Daoy (cell line): ENCODE measurements around the gene EN1. TPM values are rescaled to one million over a fixed set of nuclear protein-coding genes. Genes with fewer than 3 reads are reported as not detected.

Experiments used
- DNase-seq: peaks from one replicate; pipeline ENCODE4 v3.0.0-alpha.2; 2015; ENCODE audit warnings: low read depth
- total RNA-seq: library from RNA; depleted of rRNA; stranded (reverse); fragments of >200 nt; shearing (Covaris generic); gene quantifications from 2 replicates; pipeline ENCODE4 v1.2.3, GENCODE V29; 2014

Gene EN1
- total RNA-seq, 1 experiment from 2014 or later, result 1.8 TPM

GRCh38 chr2:118822572-118822971, 24.9 kb downstream of the EN1 start:
- no peak for DNase-seq

- no peak for DNase-seq
These were observed 25.4 kb downstream of the EN1 start for GRCh38 chr2:118822015-118822414.

DNA sequence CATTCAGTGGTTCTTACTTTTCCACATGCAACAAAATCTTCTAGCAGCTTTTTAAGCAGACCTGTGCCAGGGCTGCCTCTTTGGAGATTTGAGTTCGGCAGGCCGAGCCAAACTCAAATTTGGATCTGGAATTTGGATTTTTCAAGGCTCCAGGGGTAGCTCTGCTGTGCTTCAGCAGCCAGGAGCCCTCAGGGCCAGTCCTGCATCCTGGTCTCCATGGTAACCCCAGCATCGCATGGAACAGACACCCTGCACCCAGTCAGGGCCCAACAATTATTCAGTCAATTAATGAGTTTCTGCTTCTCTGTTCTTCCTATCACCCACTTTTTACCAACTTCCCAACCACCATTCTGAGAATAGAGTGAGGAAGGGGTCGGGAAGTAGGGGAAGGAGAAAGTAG, 30.0 kb downstream of the EN1 start:
- DNase-seq, result no peak

- no peak for DNase-seq
These were observed 30.8 kb downstream of the EN1 start for GRCh38 chr2:118816669-118817068.

DNA sequence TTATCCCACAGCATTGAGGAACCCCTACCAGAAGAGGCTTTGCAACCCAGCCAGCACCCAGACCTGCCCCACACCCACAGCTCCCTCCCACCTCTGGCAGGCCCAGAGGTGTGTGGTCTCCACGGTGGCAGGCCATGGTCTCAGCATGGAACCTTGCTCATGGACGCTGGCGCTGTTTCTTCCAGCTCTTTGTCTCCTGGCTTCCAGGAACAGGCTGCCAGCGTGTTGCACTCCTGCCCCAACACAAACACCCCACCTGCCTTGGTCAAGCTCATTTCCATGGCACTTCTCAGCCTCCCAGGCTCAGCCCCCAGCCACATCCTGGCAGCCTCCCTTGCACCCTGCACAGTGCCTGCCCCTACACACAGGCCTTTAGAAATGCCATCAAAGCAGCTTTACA, 31.7 kb downstream of the EN1 start:
- DNase-seq, result no peak

DNA sequence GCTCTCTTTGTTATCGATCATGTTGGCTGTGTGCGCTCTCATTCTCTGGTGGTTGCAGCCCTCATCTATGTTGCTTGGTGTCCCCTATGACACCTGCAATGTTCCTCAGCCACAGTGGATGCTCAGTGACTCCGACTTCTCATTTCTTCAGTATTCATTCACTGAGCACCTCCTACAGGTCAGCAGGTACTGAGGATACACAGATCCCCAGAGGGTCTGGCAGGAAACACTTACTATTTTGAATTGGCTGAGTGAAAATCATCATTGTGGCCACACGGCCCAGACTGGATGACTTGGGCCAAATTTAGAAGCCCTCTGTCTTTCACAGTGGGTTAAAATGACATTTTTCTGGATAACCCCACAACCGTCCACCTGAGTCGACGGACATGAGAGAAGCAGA, 32.1 kb downstream of the EN1 start:
- no peak for DNase-seq

GRCh38 chr2:118814368-118814767, 33.1 kb downstream of the EN1 start:
- DNase-seq, result no peak

DNA sequence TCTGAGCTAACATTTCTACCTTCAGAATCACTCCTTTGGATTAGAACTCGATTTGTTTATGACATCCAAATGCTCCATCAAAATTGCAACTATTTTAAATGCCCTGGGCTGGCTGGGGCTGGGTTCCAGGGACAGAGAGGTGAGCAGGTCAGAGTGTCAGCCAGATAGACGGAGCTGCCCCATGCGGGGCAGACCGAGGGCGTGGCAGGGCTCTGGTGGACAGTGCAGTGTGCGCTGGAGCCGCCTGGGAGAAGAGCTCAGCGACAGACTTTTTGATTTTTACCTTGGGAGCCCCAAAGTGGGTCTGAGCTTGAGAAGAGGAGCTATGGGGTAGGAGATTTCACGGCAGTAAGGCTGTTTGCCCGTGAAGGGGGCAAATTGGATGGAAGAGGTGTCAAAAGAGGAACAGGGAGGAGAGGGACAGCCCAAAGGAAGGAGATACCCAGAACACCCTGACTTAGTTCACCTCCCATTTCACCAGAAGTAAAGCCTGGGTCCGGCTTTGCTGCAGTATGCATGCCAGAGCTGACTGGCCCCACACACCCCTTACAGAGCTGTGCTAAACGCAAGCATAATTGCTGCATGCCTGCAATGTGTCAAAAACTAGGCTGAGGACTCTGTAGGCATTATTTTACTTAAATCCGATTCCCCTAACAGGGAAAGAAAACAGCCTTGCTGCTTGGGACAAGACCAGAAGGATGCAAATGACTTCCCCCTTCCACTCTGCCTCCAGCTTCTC, 33.7 kb downstream of the EN1 start:
- DNase-seq, result no peak

GRCh38 chr2:118813111-118813510, 34.3 kb downstream of the EN1 start:
- no peak for DNase-seq

DNA sequence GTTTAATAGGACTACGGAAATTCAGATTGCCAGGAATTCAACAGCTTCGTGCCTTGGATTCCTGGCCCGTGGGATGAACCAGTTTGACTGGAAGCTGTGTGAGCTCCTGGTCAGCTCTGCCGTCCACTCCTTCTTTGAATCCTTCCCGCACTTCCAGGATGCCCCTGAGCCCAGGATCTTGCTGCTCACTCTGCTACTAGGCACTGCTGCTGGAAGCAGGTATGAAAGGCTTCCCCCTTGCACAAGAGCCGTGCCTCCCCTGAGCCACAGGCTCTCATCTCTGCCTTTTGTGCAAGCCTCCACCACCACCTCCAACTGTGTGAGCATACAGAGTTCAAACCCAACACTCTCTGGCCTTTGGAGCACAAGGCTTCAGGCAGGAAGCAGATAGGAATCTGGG, 34.9 kb downstream of the EN1 start:
- DNase-seq, result no peak

DNA sequence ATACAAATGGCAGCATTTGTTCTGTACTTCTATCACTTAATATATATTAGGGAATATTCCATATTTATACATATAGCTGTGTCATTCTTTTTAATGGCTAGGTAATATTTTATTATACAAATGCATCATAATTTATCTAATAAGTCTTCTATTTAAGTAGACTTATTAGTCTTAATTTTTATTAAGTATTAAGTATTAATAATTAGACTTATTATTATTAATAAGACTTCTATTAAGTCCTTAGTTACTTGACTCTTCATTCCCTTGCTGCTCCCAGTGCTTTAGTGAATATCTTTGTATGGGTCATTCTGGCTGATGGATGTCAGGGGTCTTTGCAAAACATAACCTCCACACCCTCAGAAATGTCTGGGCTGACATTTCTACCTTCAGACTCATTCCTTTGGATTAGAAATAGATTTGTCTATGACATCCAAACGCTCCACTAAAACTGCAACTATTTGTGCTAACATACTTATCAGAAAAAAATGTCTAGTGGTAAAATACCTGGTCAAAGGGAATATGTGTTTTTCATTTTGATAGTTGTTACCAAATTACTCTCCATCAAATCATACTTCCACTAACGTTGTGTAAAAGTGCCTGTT, 35.8 kb downstream of the EN1 start:
- no peak for DNase-seq

GRCh38 chr2:118810766-118811165, 36.7 kb downstream of the EN1 start:
- DNase-seq, result peak; percentile 32

DNA sequence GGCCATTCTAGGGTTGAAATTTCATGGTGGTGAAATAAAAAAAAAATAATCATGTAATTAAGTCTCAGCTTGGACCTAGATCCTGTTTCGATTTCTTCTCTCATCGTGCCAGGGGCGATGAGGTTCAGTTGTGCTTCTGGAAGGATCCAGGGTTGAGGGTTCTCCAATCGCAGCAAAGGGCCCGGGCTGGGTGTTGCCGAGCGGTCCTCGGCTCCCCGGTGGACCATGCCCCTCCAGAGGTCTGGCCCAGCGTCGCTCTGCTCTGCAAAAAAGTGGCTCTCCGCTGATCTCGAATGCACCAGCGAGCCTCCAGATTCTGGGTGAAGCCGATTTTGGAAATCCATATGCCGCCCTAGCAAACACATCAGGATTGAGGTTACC, 39.0 kb downstream of the EN1 start:
- DNase-seq, result no peak

DNA sequence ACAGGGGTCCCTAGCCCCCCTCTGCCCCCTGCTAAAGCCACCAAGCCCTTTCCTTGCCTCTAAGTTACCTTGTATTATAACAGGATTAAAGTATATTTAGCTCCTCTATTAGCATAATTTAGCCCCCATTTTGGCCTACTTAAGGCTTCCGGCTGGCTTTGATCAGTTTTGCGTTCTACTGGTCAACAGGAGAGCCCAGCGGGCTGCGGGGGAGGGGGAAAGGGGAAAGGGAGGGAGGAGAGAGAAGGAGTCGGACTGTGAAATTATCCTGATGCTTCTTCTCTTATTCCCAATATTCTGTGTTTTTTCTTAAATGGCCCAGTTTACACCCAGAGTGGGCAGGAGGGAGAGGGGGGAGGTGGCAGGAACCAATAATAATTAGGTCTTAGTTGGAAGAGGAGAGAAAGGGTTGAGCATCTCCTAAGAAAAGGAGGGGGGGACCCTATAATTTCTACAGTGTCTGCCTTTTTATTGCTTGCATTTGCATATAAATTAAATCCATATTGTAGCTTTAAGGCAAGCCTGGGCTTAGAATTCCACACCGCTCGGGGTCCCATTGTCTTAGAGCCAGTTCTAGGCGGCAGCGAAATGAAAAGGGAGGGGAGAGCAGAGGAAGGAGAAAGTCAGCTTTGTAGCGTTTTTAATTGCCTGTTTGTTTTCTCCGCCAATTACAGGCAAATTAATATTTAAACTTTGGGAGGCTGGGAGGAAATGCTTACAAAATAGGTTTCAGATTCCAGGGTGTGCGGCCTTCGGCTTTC, 39.6 kb downstream of the EN1 start:
- no peak for DNase-seq

DNA sequence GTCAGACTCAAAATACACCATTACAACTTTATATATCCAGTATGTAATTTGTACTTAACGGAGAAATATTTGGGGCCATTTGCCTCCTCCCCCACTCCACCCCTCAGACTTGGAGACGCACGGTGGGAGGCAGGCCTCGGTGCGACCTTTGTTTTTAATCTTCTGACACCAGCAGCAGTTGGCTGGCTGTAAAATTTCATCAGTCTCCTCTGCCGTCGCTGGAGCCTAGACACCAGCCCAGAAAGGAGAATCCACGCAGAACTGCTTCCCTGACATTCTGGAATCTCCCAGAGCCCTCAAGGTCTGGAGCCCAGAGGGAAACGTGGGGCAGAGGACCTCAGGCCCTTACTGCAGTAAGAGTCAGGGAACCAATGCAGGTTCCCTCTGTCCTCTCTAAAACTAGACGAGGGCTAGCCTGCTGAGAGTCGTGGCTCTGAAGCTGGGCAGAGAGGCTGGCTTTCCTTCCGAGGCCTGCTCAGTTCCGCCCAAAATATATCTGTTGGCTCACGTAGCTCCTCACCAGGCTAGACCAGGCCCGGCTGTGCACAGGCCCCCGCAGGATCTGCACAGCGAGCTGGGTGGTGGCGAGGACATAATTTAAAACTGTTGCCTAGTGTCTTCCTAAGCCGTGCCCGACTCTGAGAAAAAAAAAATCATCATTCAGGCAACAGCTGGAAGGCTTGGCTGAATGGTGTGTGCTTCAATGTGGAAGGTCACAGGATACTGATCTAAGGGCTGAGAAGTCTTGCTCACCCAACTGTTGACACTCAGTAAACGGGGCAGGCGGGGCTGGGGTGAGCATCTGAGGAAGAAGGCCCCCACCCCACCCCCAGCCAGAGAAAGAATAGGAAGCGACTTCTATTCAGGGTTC, 40.4 kb downstream of the EN1 start:
- DNase-seq, result no peak

GRCh38 chr2:118805064-118805690, 42.3 kb downstream of the EN1 start:
- no peak for DNase-seq

DNA sequence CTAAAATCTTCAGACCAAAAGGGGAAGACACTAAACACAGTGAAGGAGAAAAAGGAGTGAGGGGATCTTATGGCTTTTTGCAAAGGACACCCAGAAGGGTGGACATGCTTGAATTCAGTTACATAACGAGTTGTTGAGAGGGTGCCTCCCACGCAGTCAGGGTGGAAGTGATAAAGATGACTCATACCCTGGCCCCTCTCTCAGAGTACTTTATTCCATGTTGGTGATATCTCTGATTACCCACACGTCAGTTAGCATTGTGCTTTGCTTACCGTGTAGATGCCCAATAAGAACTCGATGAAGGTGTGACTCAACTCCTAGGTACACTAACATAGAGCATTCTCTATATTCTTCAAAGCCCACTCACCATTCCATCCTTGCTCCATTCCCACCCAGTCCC, 44.4 kb downstream of the EN1 start:
- peak; percentile 21 for DNase-seq

- no peak for DNase-seq
These were observed 46.3 kb downstream of the EN1 start for GRCh38 chr2:118801151-118801550.

GRCh38 chr2:118800736-118801135, 46.7 kb downstream of the EN1 start:
- no peak for DNase-seq

- DNase-seq, result no peak
These were observed 52.9 kb downstream of the EN1 start for GRCh38 chr2:118794546-118794945.
